HCT116 (cell line): ENCODE data around the gene CTR9. TPM values are rescaled to one million over a fixed set of nuclear protein-coding genes. Genes with fewer than 3 reads are reported as not detected.

ENCODE experiments used
- ATAC-seq: fragments of 200-7000 bp; cut with Tn5 transposase; 2 replicates; pipeline ENCODE4 v1.9.1; 2020; ENCODE audit warnings: mild to moderate bottlenecking, moderate library complexity
- BruUV-seq: library from RNA; stranded (reverse); fragments of 400-500 nt; replicated peaks from 2 replicates; lab custom pipeline; 2021; lab: Mats Ljungman, UMichigan
- CTCF ChIA-PET: fragments of 300-600 bp; sonication (Branson Sonifier 250); formaldehyde crosslinking; loops from one replicate; lab custom pipeline; 2021; ENCODE audit warnings: antibody characterized with exemption; lab: Charles Lee
- POLR2A ChIA-PET: fragments of 300-600, 350-600 bp; sonication (Branson Sonifier 250); formaldehyde crosslinking; loops from one replicate; lab custom pipeline; 2021; ENCODE audit warnings: antibody characterized with exemption; lab: Charles Lee
- RAD21 ChIA-PET, 2 experiments: fragments of 300-600 bp; sonication (Branson Sonifier 250); formaldehyde crosslinking; loops; one replicate each; lab custom pipeline; 2023; ENCODE audit warnings: low total read pairs in 2 of 2; ENCODE audit not compliant: uncharacterized antibody in 2 of 2, unreplicated experiment in 2 of 2, low non-redundant PET in 1 of 2; lab: Charles Lee
- DNase-seq: peaks from one replicate; pipeline ENCODE4 v3.0.0-alpha.2; 2010; ENCODE audit warnings: low read depth, low spot score
- H2AFZ ChIP-seq: fragments of 200-600 bp; shearing (Covaris generic), sonication (generic); 2 replicates; pipeline ENCODE4 v1.6.1; 2017; ENCODE audit warnings: low read depth, mixed run types, mixed read lengths, antibody characterized with exemption, low read length; ENCODE audit not compliant: poor library complexity, severe bottlenecking
- H3K27ac ChIP-seq: 2 replicates; pipeline ENCODE4 v1.5.1; 2012; ENCODE audit warnings: low read depth, low read length
- H3K27me3 ChIP-seq: fragments of 200-600 bp; sonication (generic); 2 replicates; pipeline ENCODE4 v1.6.1; 2016; ENCODE audit warnings: mixed run types, low read length, mixed read lengths; ENCODE audit not compliant: insufficient read depth
- H3K36me3 ChIP-seq, 2 experiments: fragments of 200-500 bp in 1 of 2; fragments of 200-600 bp in 1 of 2; sonication (Bioruptor generic) in 1 of 2; sonication (generic) in 1 of 2; 2 replicates each; pipeline versions ENCODE4 v1.5.1 to v1.6.1; 2014 to 2016; ENCODE audit warnings: low read length in 2 of 2, inconsistent platforms in 1 of 2, mixed read lengths in 1 of 2, mixed run types in 1 of 2; ENCODE audit not compliant: insufficient read depth in 2 of 2, control insufficient read depth in 1 of 2
- H3K4me1 ChIP-seq, 2 experiments: fragments of 200-600 bp in 1 of 2; sonication (generic) in 1 of 2; 2 replicates each; pipeline versions ENCODE4 v1.5.1 to v1.6.1; 2012 to 2017; ENCODE audit warnings: low read length in 2 of 2, inconsistent platforms in 1 of 2, mild to moderate bottlenecking in 1 of 2, mixed read lengths in 1 of 2, mixed run types in 1 of 2, moderate library complexity in 1 of 2; ENCODE audit not compliant: insufficient read depth in 2 of 2, control insufficient read depth in 1 of 2
- H3K4me2 ChIP-seq: fragments of 200-600 bp; sonication (generic); 2 replicates; pipeline ENCODE4 v1.6.1; 2017; ENCODE audit warnings: mixed run types, low read length, mixed read lengths
- H3K4me3 ChIP-seq, 2 experiments: fragments of 200-600 bp in 1 of 2; sonication (generic) in 1 of 2; replicated peaks in 1 of 2; 2 replicates each; pipeline ENCODE4 v1.5.1; 2011 to 2016; ENCODE audit warnings: low read length in 2 of 2, control low read depth in 1 of 2, low read depth in 1 of 2, mild to moderate bottlenecking in 1 of 2, mixed read lengths in 1 of 2, mixed run types in 1 of 2
- H3K79me2 ChIP-seq: fragments of 200-600 bp; sonication (generic); 2 replicates; pipeline ENCODE4 v1.6.1; 2017; ENCODE audit warnings: mild to moderate bottlenecking, mixed run types, low read length, moderate library complexity, mixed read lengths; ENCODE audit not compliant: insufficient read depth
- H3K9ac ChIP-seq: fragments of 200-600 bp; sonication (generic); 2 replicates; pipeline ENCODE4 v1.6.1; 2016; ENCODE audit warnings: low read length, mixed read lengths
- H3K9me2 ChIP-seq: fragments of 200-600 bp; sonication (generic), shearing (Covaris generic); 2 replicates; pipeline ENCODE4 v1.6.1; 2017; ENCODE audit warnings: mixed run types, mild to moderate bottlenecking, moderate library complexity; ENCODE audit not compliant: insufficient read depth
- H3K9me3 ChIP-seq, 2 experiments: fragments of 200-500 bp in 1 of 2; fragments of 200-600 bp in 1 of 2; sonication (Bioruptor generic) in 1 of 2; sonication (generic) in 1 of 2; 2 replicates each; pipeline ENCODE4 v1.6.1; 2014 to 2017; ENCODE audit warnings: low read length in 2 of 2, mixed read lengths in 2 of 2, inconsistent platforms in 1 of 2, low read depth in 1 of 2, mild to moderate bottlenecking in 1 of 2, mixed run types in 1 of 2, moderate library complexity in 1 of 2; ENCODE audit not compliant: control insufficient read depth in 1 of 2, insufficient read depth in 1 of 2
- H4K20me1 ChIP-seq: fragments of 200-600 bp; sonication (generic), shearing (Covaris generic); 2 replicates; pipeline ENCODE4 v1.6.1; 2017; ENCODE audit warnings: mixed run types, mild to moderate bottlenecking, moderate library complexity; ENCODE audit not compliant: insufficient read depth
- EZH2phosphoT487 ChIP-seq: fragments of 200-600 bp; IDR thresholded peaks from 2 replicates; pipeline ENCODE4 v1.6.1; 2018; ENCODE audit warnings: antibody characterized with exemption, borderline replicate concordance
- FOSL1 ChIP-seq: IDR thresholded peaks from 2 replicates; pipeline ENCODE4 v1.6.1; 2012; ENCODE audit warnings: low read depth
- MAX ChIP-seq: IDR thresholded peaks from 2 replicates; pipeline ENCODE4 v1.6.1; 2012
- SIN3A ChIP-seq: IDR thresholded peaks from 2 replicates; pipeline ENCODE4 v1.6.1; 2012; ENCODE audit warnings: low read depth
- ZFX ChIP-seq: fragments of 450-650 bp; IDR thresholded peaks from 2 replicates; pipeline ENCODE4 v1.6.1; 2017
- intact Hi-C: fragments of 100-400 bp; cut with micrococcal nuclease; formaldehyde crosslinking; loops from 2 replicates; pipeline ENCODE4 v1.10.0; 2022
- total RNA-seq: library from RNA; stranded (reverse); gene quantifications from one replicate; pipeline ENCODE4 v1.2.1, GENCODE V29; 2021; ENCODE audit not compliant: unreplicated experiment

Gene CTR9
- total RNA-seq, 1 experiment from 2014 or later = 68.4 TPM

GRCh38 chr11:10809373-10810160 lies 58.5 kb downstream of the CTR9 start:
- intact Hi-C loops = loop anchor here (5.0 kb wide), 2 partner anchors 93 to 123 kb away; no protein-coding TSS in a partner anchor
- peak; percentile 34; the same call in 1 of the 2 replicates for TF ChIP-seq MAX
- peak; percentile 83; the same call in 1 of the 2 replicates for TF ChIP-seq ZFX
- no peak for TF ChIP-seq FOSL1
- TF ChIP-seq EZH2phosphoT487 = no peak
- TF ChIP-seq, all 23 proteins: peak for 2
- Histone ChIP-seq H3K27ac (peak overlapping the region; percentile 100), H2AFZ (peak overlapping the region; percentile 74), H3K4me3 (peak overlapping the region; percentile 89 to 97), H3K9me3 (no peaks in the 10 kb centered on the region), H3K36me3 (peaks cover 22 to 30% of the 10 kb centered on the region in 2 experiments), H3K9me2 (no peaks in the 10 kb centered on the region), H3K4me2 (peak overlapping the region; percentile 99), H3K4me1 (peaks cover 10 to 24% of the 10 kb centered on the region in 2 experiments), H3K27me3 (no peaks in the 10 kb centered on the region), H3K79me2 (peaks cover 40% of the 10 kb centered on the region), H4K20me1 (no peaks in the 10 kb centered on the region), H3K9ac (peak overlapping the region; percentile 98)
- ATAC-seq (peak; percentile 48), DNase-seq (peak; percentile 19)
- POLR2A ChIA-PET = interaction anchor here (0.7 to 2.4 kb wide), 48 partner anchors 8 to 1363 kb away, joined by 3 to 48 read pairs (median 5); partner anchors contain the start of genes CTR9 and ZBED5
- TSS peak; percentile 87 for BruUV-seq
- RAD21 ChIA-PET = interaction anchor here in 1 of 2 experiments (0.5 to 0.9 kb wide), 2 partner anchors 103 to 121 kb away, joined by 3 read pairs; no protein-coding TSS in a partner anchor
- CTCF ChIA-PET = interaction anchor here (1.0 to 2.2 kb wide), 9 partner anchors 9 to 219 kb away, joined by 3 to 15 read pairs (median 4); partner anchors contain the start of gene ZBED5

- no peaks in the 10 kb centered on the region for H3K27me3 ChIP-seq
- no peak for DNase-seq
- intact Hi-C loops = no loop called here
- no peak overlapping the region for H3K27ac ChIP-seq
- H3K4me1 ChIP-seq = peaks cover 7 to 17% of the 10 kb centered on the region in 2 experiments
- no peaks in the 10 kb centered on the region for H3K9me3 ChIP-seq
- H3K9me2 ChIP-seq = no peaks in the 10 kb centered on the region
- CTCF ChIA-PET = no interaction called here
- no peaks in the 10 kb centered on the region for H3K36me3 ChIP-seq
- no peak overlapping the region for H3K4me2 ChIP-seq
- H3K4me3 ChIP-seq = no peak overlapping the region
- H2AFZ ChIP-seq = no peak overlapping the region
- RAD21 ChIA-PET = no interaction called here
- no TSS peak for BruUV-seq
- no peak overlapping the region for H3K9ac ChIP-seq
- no peak for TF ChIP-seq SIN3A
- no peaks in the 10 kb centered on the region for H3K79me2 ChIP-seq
- H4K20me1 ChIP-seq = no peaks in the 10 kb centered on the region
- ATAC-seq = no peak
- POLR2A ChIA-PET = interaction anchor here (1.3 kb wide), 1 partner anchor 44 kb away, joined by 3 read pairs; the partner anchor contains the start of gene ZBED5
These were observed 62.9 kb downstream of the CTR9 start for GRCh38 chr11:10813945-10814344.
